Measurements from ENCODE around the gene ADGRV1.

Gene ADGRV1

GRCh38 chr5:91145333-91145620, 586.7 kb downstream of the ADGRV1 start:
- no peak for DNase-seq

GRCh38 chr5:91146230-91146629, 587.6 kb downstream of the ADGRV1 start:
- no peak for DNase-seq

GRCh38 chr5:91146905-91147600, 588.5 kb downstream of the ADGRV1 start:
- no peak for DNase-seq

- no peak for DNase-seq
Observed at GRCh38 chr5:91150234-91150633, 591.6 kb downstream of the ADGRV1 start.

GRCh38 chr5:91150636-91151035, 592.0 kb downstream of the ADGRV1 start:
- DNase-seq, result no peak

- DNase-seq, result no peak
Observed at GRCh38 chr5:91151947-91152346, 593.4 kb downstream of the ADGRV1 start.

GRCh38 chr5:91154338-91154737, 595.7 kb downstream of the ADGRV1 start:
- no peak for DNase-seq

GRCh38 chr5:91155274-91155673, 596.7 kb downstream of the ADGRV1 start:
- no peak for DNase-seq

- DNase-seq, result no peak
Observed at GRCh38 chr5:91156242-91156641, 597.6 kb downstream of the ADGRV1 start.

- no peak for DNase-seq
Observed at GRCh38 chr5:91158011-91158410, 599.4 kb downstream of the ADGRV1 start.

GRCh38 chr5:91159647-91160046, 601.0 kb downstream of the ADGRV1 start:
- no peak for DNase-seq

GRCh38 chr5:91160714-91161285, 602.2 kb downstream of the ADGRV1 start:
- DNase-seq, result no peak

- DNase-seq, result no peak
Observed at GRCh38 chr5:91162534-91163381, 604.2 kb downstream of the ADGRV1 start.

GRCh38 chr5:91164424-91164823, 605.8 kb downstream of the ADGRV1 start:
- DNase-seq, result no peak

GRCh38 chr5:91166059-91166807, 607.6 kb downstream of the ADGRV1 start:
- DNase-seq, result no peak

- no peak for DNase-seq
Observed at GRCh38 chr5:91168859-91169258, 610.3 kb downstream of the ADGRV1 start.

- DNase-seq, result no peak
Observed at GRCh38 chr5:91170266-91170665, 611.7 kb downstream of the ADGRV1 start.

GRCh38 chr5:91171322-91171721, 612.7 kb downstream of the ADGRV1 start:
- no peak for DNase-seq

- DNase-seq, result no peak
Observed at GRCh38 chr5:91174396-91174795, 615.8 kb downstream of the ADGRV1 start.

GRCh38 chr5:91175708-91176107, 617.1 kb downstream of the ADGRV1 start:
- DNase-seq, result no peak

GRCh38 chr5:91176288-91177016, 617.9 kb downstream of the ADGRV1 start:
- DNase-seq, result no peak

- no peak for DNase-seq
Observed at GRCh38 chr5:91177085-91177484, 618.5 kb downstream of the ADGRV1 start.

GRCh38 chr5:91177639-91178038, 619.0 kb downstream of the ADGRV1 start:
- DNase-seq, result no peak

Data from NCI-H1105 treated with DMSO at 0.1 percent for 48 hours (cell line).